GM18909 (cell line): ENCODE results near the gene NKAIN2.

Experiments used
- ATAC-seq: cut with Tn5 transposase; IDR thresholded peaks from one replicate; pipeline ENCODE4 v1.9.1; 2021; ENCODE audit warnings: mild to moderate bottlenecking; ENCODE audit not compliant: unreplicated experiment, poor library complexity

NKAIN2 gene

GRCh38 chr6:124772733-124773319 lies 969.2 kb downstream of the NKAIN2 start:
- ATAC-seq, result no peak

GRCh38 chr6:124775121-124775520 lies 971.5 kb downstream of the NKAIN2 start:
- no peak for ATAC-seq

GRCh38 chr6:124777863-124778262 lies 974.2 kb downstream of the NKAIN2 start:
- no peak for ATAC-seq

GRCh38 chr6:124780623-124781022 lies 977.0 kb downstream of the NKAIN2 start:
- ATAC-seq, result no peak

- no peak for ATAC-seq
Measured at GRCh38 chr6:124783344-124783743, 979.7 kb downstream of the NKAIN2 start.

DNA sequence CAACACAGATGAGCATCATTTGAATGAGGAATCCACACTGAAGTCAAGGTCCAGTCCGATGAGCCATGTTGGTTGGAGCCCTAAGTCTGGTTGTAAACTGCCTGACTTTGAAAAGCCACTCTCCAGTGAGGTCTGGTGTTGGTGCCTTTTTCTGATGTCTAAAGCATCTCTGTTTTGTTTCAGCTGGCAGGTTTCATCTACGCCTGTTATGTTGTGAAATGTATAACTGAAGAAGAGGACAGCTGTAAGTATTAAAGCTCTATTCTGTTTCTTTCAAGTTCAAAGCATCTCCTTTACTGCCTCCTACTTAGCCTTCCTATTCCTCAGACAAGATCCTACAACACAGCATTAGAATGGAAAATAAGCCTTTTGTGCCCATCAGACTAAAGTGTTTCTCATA lies 987.5 kb downstream of the NKAIN2 start:
- ATAC-seq, result no peak

DNA sequence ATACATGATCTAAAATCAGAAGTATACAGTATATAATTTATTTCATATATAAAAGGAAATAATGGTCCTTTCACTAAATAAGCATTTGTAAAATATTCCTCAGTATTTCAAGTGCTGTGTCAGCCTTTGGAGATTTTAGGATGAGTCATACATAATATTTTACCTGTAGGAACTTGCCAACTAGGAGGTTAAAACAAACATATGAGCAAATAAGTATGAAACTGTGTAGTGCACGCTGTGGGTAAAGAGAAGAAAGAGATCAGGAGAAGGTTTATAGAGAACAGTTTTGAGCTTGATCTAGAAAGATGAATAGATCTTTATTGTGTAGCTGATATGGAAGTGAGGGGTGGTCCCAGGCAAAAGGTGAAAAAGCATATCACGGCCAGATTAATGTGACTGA lies 988.7 kb downstream of the NKAIN2 start:
- no peak for ATAC-seq

DNA sequence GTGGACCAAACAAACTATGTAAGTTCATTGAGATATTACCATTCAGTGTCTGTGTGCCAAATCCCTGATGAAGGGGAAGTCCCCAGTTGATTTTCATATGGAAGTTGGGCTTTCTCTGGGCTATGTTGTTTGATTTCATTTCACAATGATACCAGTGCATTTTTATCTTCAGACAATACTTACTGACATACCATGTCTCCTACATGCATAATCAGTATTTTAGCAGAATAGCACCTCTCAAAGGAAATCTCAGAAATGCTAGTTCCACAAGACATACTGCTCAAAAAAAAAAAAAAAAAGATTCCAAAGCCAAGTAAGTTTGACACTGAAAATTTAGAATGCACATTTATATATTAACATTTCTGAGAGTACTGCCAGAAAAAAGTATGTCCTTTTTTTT lies 989.7 kb downstream of the NKAIN2 start:
- ATAC-seq, result no peak

DNA sequence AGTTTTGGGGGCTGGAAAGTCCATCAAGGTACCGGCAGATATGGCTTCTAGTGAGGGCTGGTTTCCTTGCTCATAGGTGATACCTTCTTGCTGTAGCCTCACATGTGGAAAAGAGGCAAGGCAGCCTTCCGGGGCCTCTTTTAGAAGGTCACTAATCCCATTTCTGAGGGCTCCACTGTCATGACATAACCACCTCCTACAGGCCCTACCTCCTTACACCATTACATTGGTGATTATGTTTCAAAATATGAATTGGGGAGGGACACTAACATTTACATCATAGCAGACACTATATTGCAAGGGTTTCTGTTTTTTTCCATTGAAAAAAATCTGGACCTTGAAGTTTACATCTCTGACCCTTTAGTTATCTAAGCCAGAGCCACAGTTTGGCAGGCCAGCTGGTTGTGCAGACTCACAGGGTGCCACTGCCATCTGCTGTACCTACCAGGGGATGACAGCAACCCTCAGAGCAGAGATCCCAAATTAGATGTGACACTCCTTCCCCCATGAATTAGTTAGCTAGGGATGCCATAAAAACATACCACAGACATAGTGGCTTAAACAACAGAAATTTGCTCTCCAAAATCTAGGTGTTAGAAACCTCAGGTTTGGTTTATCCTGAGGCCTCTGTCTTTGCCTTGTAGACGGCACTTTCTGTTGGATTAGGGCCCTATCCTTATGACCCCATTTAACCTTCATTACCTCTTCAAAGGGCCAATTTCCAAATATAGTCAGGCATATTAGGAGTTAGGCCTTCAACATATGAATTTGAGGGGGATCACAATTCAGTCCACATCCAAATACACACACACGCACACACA lies 992.2 kb downstream of the NKAIN2 start:
- no peak for ATAC-seq

- no peak for ATAC-seq
Measured at GRCh38 chr6:124796464-124796970, 992.9 kb downstream of the NKAIN2 start.

DNA sequence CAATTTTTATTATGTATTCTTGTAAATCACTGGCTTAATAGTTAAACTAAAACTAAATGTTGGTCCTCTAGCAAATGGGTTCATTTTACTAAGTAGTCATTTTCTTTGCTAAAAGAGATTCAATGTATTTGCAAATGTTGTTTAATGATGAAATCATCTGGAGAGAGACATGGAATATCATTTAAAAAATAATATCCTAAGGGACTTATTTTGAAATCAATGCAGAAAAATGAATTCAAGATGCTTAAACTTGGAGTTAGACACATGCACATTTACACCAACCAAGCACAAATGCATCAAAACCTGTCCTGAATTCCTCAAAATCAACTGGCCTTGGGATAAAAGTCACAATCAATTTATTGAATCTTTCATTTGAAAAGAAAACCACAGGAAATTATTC lies 993.6 kb downstream of the NKAIN2 start:
- no peak for ATAC-seq

DNA sequence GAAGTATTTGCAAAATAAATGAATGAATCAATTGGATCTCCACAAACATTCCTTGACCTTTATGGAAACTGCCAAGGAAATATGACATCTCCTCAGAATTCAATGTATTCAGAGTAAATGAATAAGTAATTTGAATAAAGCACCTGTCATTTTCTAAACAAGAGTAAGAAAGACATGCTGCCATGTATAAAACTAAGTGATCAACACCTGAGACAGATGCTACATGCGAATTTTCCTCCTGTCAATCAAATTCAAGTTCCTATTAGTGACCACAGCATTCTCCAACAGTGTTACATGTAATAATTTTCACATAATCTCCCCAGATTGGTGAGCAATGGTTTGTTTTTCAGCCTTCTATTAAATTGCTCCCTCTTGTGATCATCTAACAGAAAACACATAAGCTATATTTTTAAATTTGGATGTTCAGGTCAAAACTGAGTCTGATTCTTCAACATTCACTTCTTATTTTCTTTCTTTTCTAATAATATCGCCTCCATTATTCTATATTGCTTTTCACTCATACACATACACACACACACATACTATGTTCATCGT lies 995.4 kb downstream of the NKAIN2 start:
- ATAC-seq, result no peak

GRCh38 chr6:124799638-124800037 lies 996.0 kb downstream of the NKAIN2 start:
- ATAC-seq, result no peak

DNA sequence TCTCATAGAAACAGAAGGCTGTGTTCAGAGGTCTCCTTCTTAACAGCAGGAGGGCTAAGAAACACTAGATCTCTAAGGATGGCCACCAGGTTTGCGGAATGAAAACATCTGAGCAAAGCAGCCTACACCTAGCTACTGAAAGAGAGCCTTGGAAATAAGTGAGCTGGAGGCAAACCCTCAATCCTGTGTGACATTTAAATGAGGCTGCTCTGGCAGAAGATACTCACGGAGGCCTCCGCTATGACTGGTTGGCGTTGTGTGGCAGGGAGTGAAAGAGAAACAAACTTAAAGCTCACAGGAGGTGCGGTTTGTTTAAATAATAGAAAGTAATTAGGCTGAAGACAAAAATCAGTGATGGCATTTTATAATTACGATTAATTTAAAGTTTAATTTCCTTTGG lies 996.6 kb downstream of the NKAIN2 start:
- no peak for ATAC-seq

GRCh38 chr6:124812067-124812466 lies 1008.4 kb downstream of the NKAIN2 start:
- no peak for ATAC-seq

GRCh38 chr6:124819346-124819745 lies 1015.7 kb downstream of the NKAIN2 start:
- no peak for ATAC-seq

DNA sequence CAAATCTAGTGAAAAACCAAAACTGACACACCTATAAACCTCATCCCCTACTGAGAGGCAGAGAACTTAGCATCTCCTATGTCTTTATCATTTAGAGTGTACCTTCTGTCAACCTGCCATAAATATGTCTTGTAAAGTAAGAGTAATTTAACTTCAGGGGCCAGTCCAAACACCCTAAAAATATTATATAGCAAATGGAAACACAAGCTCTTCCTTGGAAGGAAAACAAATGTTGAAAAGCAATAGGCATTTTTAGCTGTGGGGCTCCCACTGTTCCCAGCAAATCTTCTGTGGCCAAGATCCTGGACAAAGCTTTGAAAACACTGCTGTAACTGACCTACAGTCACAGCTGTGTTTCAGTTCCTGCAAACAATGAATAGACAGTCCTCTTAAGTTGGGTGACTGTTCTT lies 1018.5 kb downstream of the NKAIN2 start:
- no peak for ATAC-seq

- ATAC-seq, result no peak
Measured at GRCh38 chr6:124822721-124823120, 1019.1 kb downstream of the NKAIN2 start.

DNA sequence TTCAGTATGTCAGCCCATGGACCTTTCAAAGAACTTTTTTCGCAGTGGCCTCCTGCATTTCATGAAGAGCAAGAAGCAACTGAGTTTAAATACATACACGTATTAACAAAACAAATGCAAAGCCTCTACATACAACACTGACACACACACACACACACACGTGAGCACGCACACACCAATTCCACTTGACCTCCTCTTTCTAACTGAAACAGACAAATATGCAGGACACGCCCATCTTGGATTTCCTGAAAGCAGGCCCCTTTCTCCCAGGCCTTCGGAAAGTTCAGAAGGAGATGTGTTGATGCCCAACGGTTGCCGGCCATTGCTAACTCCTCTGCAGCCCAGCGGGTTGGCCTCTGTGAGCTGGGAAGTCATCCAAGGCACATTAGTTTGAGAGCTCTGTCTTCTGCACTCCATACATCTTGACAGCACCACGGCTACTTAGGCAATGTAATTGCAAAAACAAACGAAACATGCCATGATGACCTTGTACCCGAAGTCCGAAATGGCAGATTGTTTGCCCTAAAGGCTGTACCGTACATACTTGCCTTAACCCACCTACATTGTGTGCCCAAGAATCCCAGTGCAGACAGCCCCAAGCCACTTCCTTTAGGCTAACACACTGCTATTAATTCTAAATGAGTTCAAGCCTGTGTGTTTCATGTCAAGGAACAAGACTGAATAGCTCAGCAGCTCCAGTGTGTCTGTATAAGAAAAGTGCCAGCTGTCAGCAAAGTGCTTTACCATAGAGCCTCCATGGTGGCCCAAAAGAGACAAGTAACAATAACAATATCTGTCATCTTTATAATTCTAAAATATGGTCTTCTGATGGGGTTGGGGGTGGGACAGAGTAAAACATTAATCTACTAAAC lies 1019.8 kb downstream of the NKAIN2 start:
- ATAC-seq, result no peak

DNA sequence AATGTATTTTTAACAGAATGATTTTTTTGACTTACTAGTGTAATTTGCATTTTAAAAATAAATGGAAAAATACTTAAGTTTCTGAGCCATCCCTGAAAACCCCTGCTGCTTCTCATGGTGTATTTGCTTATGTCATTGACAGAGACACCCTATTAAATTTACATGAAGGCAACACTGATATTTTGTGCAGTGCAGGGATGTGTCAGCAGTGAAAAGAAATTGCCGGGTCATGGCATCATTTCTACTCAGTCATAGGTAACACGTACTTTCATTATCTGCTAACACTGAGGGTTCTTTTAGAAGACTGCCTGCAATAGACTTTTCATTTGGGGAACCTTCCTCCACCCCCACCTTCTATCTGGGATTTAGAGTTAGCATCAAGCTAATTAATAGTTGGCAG lies 1021.9 kb downstream of the NKAIN2 start:
- ATAC-seq, result no peak

GRCh38 chr6:124829822-124830221 lies 1026.2 kb downstream of the NKAIN2 start:
- ATAC-seq, result no peak
